Stimulated activated CD8-positive, alpha-beta memory T cell treated with anti-CD3 and anti-CD28 coated beads, Interleukin-12 subunit alpha, Interleukin-12 subunit beta, amount 100 ng/mL, for 1 hour (primary cell): ENCODE results near the gene UBAC2.

Source experiments
- DNase-seq: peaks from one replicate; pipeline ENCODE4 v3.0.0-alpha.2; 2020; ENCODE audit warnings: low read depth

Gene UBAC2

GRCh38 chr13:99271249-99271648 lies 70.6 kb downstream of the UBAC2 start:
- DNase-seq: no peak

GRCh38 chr13:99272481-99272880 lies 71.8 kb downstream of the UBAC2 start:
- DNase-seq: no peak

GRCh38 chr13:99273128-99273527 lies 72.5 kb downstream of the UBAC2 start:
- DNase-seq: no peak

GRCh38 chr13:99275093-99275469 lies 74.4 kb downstream of the UBAC2 start:
- no peak for DNase-seq

GRCh38 chr13:99276706-99277105 lies 76.1 kb downstream of the UBAC2 start:
- DNase-seq: no peak

- no peak for DNase-seq
These were observed 77.0 kb downstream of the UBAC2 start for GRCh38 chr13:99277629-99278028.

GRCh38 chr13:99278200-99278599 lies 77.5 kb downstream of the UBAC2 start:
- no peak for DNase-seq

- no peak for DNase-seq
These were observed 78.2 kb downstream of the UBAC2 start for GRCh38 chr13:99278843-99279242.

- no peak for DNase-seq
These were observed 79.0 kb downstream of the UBAC2 start for GRCh38 chr13:99279637-99280036.

- DNase-seq: no peak
These were observed 79.5 kb downstream of the UBAC2 start for GRCh38 chr13:99280166-99280565.

- no peak for DNase-seq
These were observed 81.2 kb downstream of the UBAC2 start for GRCh38 chr13:99281811-99282263.

- no peak for DNase-seq
These were observed 81.9 kb downstream of the UBAC2 start for GRCh38 chr13:99282264-99283231.

- DNase-seq: no peak
These were observed 85.0 kb downstream of the UBAC2 start for GRCh38 chr13:99285432-99286182.

GRCh38 chr13:99287551-99287950 lies 86.9 kb downstream of the UBAC2 start:
- DNase-seq: no peak

GRCh38 chr13:99288089-99288488 lies 87.4 kb downstream of the UBAC2 start:
- DNase-seq: no peak

GRCh38 chr13:99289271-99289670 lies 88.6 kb downstream of the UBAC2 start:
- no peak for DNase-seq

- no peak for DNase-seq
These were observed 89.2 kb downstream of the UBAC2 start for GRCh38 chr13:99289674-99290337.

GRCh38 chr13:99290894-99291293 lies 90.2 kb downstream of the UBAC2 start:
- DNase-seq: no peak

GRCh38 chr13:99293178-99293577 lies 92.5 kb downstream of the UBAC2 start:
- no peak for DNase-seq

GRCh38 chr13:99294198-99294597 lies 93.5 kb downstream of the UBAC2 start:
- DNase-seq: no peak

- DNase-seq: no peak
These were observed 94.3 kb downstream of the UBAC2 start for GRCh38 chr13:99294958-99295357.

- no peak for DNase-seq
These were observed 95.0 kb downstream of the UBAC2 start for GRCh38 chr13:99295488-99296252.
